CD4-positive, alpha-beta T cell (primary cell): ENCODE data around the gene UBIAD1. TPM values are rescaled to one million over a fixed set of nuclear protein-coding genes. Genes with fewer than 3 reads are reported as not detected.
A peak's percentile ranks its signal among the peaks of the same experiment; 100 is the strongest.

Experiments used
- ATAC-seq: fragments of 200-7000 bp; cut with Tn5 transposase; one replicate; pipeline ENCODE4 v1.10.0; 2022; ENCODE audit warnings: mild to moderate bottlenecking; ENCODE audit not compliant: poor library complexity
- CTCF ChIA-PET: fragments of 350-600 bp; sonication (Branson Sonifier 250); formaldehyde crosslinking; loops from one replicate; lab custom pipeline; 2021; ENCODE audit warnings: antibody characterized with exemption, inconsistent platforms; lab: Charles Lee
- POLR2A ChIA-PET: fragments of 350-600 bp; sonication (Branson Sonifier 250); formaldehyde crosslinking; loops from one replicate; lab custom pipeline; 2021; ENCODE audit warnings: antibody characterized with exemption, inconsistent platforms; lab: Charles Lee
- DNase-seq, 14 experiments: peaks; one replicate each; pipeline ENCODE4 v3.0.0-alpha.2; 2013 to 2020; ENCODE audit warnings: mixed read lengths in 2 of 14
- H3K27ac ChIP-seq, 2 donors: one replicate each; pipeline versions ENCODE4 v1.5.1 to v1.7.0; 2013; ENCODE audit warnings: low read length in 2 of 2, low read depth in 1 of 2, mild to moderate bottlenecking in 1 of 2
- H3K27me3 ChIP-seq, 2 experiments: 1 replicate in 1 of 2; 2 replicates in 1 of 2; pipeline versions ENCODE4 v1.6.1 to v1.7.0; 2013; ENCODE audit warnings: low read length in 2 of 2, control low read depth in 1 of 2, mild to moderate bottlenecking in 1 of 2, moderate library complexity in 1 of 2; ENCODE audit not compliant: insufficient read depth in 2 of 2, control insufficient read depth in 1 of 2
- H3K36me3 ChIP-seq: one replicate; pipeline ENCODE4 v1.6.1; 2013; ENCODE audit warnings: low read length, control low read depth; ENCODE audit not compliant: insufficient read depth
- H3K4me1 ChIP-seq: one replicate; pipeline ENCODE4 v1.6.1; 2013; ENCODE audit warnings: low read length, control low read depth; ENCODE audit not compliant: insufficient read depth
- H3K4me3 ChIP-seq: one replicate; pipeline ENCODE4 v1.5.1; 2013; ENCODE audit warnings: mild to moderate bottlenecking, low read length, moderate library complexity
- H3K9me3 ChIP-seq, 2 experiments: 1 replicate in 1 of 2; 2 replicates in 1 of 2; pipeline versions ENCODE4 v1.6.1 to v1.7.0; 2013; ENCODE audit warnings: low read length in 2 of 2, mild to moderate bottlenecking in 2 of 2, control low read depth in 1 of 2, moderate library complexity in 1 of 2; ENCODE audit not compliant: control insufficient read depth in 1 of 2, insufficient read depth in 1 of 2
- H3K27ac Mint-ChIP-seq: one replicate; pipeline ENCODE4 v1.8.0; 2020; ENCODE audit warnings: mixed read lengths
- H3K27me3 Mint-ChIP-seq: one replicate; pipeline ENCODE4 v1.8.0; 2021; ENCODE audit warnings: mixed read lengths
- H3K36me3 Mint-ChIP-seq: one replicate; pipeline ENCODE4 v1.8.0; 2021; ENCODE audit warnings: low read depth, mixed read lengths
- H3K4me1 Mint-ChIP-seq: one replicate; pipeline ENCODE4 v1.8.0; 2021; ENCODE audit warnings: low read depth, mixed read lengths
- H3K4me3 Mint-ChIP-seq: one replicate; pipeline ENCODE4 v1.8.0; 2020; ENCODE audit warnings: mild to moderate bottlenecking, mixed read lengths
- H3K9me3 Mint-ChIP-seq: one replicate; pipeline ENCODE4 v1.8.0; 2020; ENCODE audit warnings: mixed read lengths
- intact Hi-C, 2 experiments: fragments of 100-400 bp; cut with DNase I in 1 of 2; cut with micrococcal nuclease in 1 of 2; formaldehyde crosslinking; loops; one replicate each; pipeline versions ENCODE4 v1.15.1 to v1.9.0; 2023 to 2025; cut with DNase I, micrococcal nuclease
- total RNA-seq, 174 experiments: library from RNA in 2 of 174; stranded (reverse) in 2 of 174; gene quantifications; one replicate each; pipeline ENCODE4 v1.2.3 and lab custom pipeline; 2021 to 2026
- TF ChIP-seq, protein P1 (sequence below): fragments of 200-600 bp; IDR thresholded peaks from one replicate; pipeline ENCODE4 v1.8.0; 2022; ENCODE audit warnings: antibody characterized with exemption, mild to moderate bottlenecking

The UBIAD1 gene
- total RNA-seq, 2 experiments from 2014 or later = 19.2 to 19.3 TPM

DNA sequence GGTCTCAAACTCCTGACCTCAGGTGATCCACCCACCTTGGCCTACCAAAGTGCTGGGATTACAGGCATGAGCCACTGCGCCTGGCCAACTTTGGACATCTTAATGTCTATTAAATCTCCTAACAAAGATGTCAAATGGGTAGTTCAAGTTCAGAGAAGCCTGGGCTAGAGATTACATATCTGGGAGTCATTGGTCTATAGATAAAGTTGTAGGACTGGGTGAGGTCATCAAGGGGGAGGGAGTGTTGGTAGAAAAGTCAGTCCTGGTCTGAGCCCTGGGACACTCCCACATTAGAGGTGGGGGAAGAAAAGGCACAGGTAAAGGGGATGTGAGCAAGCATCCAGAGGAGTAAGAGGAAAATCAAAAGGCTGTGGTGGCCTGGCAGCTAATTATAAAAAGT, 6.6 kb downstream of the UBIAD1 start:
- Mint-ChIP-seq H3K36me3 (peaks cover 80% of the 10 kb centered on the region), H3K9me3 (no peaks in the 10 kb centered on the region), H3K27me3 (no peaks in the 10 kb centered on the region), H3K4me1 (peaks cover 87% of the 10 kb centered on the region), H3K27ac (peak overlapping the region; percentile 96), H3K4me3 (peak overlapping the region; percentile 69)
- ATAC-seq (no peak), DNase-seq (no peak)
- CTCF ChIA-PET = no interaction called here
- no peaks in the 10 kb centered on the region for H3K27me3 ChIP-seq
- intact Hi-C loops = no loop called here
- TF ChIP-seq, protein P1, sequence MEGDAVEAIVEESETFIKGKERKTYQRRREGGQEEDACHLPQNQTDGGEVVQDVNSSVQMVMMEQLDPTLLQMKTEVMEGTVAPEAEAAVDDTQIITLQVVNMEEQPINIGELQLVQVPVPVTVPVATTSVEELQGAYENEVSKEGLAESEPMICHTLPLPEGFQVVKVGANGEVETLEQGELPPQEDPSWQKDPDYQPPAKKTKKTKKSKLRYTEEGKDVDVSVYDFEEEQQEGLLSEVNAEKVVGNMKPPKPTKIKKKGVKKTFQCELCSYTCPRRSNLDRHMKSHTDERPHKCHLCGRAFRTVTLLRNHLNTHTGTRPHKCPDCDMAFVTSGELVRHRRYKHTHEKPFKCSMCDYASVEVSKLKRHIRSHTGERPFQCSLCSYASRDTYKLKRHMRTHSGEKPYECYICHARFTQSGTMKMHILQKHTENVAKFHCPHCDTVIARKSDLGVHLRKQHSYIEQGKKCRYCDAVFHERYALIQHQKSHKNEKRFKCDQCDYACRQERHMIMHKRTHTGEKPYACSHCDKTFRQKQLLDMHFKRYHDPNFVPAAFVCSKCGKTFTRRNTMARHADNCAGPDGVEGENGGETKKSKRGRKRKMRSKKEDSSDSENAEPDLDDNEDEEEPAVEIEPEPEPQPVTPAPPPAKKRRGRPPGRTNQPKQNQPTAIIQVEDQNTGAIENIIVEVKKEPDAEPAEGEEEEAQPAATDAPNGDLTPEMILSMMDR = no peak
- peak overlapping the region in 1 of 2 donors; percentile 78 for H3K27ac ChIP-seq
- H3K9me3 ChIP-seq = no peaks in the 10 kb centered on the region
- peaks cover 26% of the 10 kb centered on the region for H3K36me3 ChIP-seq
- no peak overlapping the region for H3K4me3 ChIP-seq
- POLR2A ChIA-PET = interaction anchor here (2.9 to 4.5 kb wide), 3 partner anchors 11 to 18 kb away, joined by 19 to 45 read pairs (median 29); partner anchors contain the start of gene MTOR
- H3K4me1 ChIP-seq = peaks cover 72% of the 10 kb centered on the region

DNA sequence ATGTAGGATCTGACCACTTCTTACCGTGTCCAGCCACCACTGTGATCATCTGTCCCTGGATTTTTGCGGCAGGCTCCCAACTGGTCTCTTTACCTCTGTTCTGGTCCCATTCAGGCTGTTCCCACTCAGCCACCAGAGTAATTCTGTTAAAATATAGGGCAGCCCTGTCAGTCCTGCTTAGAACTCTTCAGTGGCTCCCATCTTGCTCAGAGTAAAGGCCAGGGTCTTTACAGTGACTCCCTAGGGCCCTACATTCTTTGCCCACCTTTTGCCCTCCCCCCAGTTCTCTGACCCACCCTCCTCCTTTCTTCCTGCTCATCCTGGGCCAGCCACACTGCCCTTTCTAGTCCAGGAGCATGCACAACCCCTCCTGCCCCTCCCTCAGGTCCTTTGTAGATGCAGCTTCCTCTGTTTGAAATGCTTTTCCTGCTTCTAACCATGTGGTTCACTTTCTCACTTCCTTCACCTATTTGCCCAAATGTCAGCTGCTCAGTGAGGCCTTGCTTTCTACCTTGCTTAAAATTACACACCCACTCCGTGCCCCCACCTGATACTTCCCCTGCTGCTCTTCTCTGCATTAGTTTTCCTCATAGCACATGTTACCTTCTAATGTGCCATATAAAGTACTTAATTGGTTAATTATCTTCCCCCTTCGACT, 7.8 kb downstream of the UBIAD1 start:
- H3K9me3 Mint-ChIP-seq = no peaks in the 10 kb centered on the region
- Histone ChIP-seq H3K4me1 (peaks cover 72% of the 10 kb centered on the region), H3K36me3 (peaks cover 28% of the 10 kb centered on the region), H3K9me3 (no peaks in the 10 kb centered on the region), H3K27ac (peak overlapping the region; percentile 60 to 78), H3K4me3 (no peak overlapping the region), H3K27me3 (no peaks in the 10 kb centered on the region)
- TF ChIP-seq, protein P1 = no peak
- no peaks in the 10 kb centered on the region for H3K27me3 Mint-ChIP-seq
- POLR2A ChIA-PET = interaction anchor here (0.5 to 4.5 kb wide), 9 partner anchors 8 to 1626 kb away, joined by 3 to 45 read pairs (median 6); partner anchors contain the start of genes MTOR and UBIAD1
- peak overlapping the region; percentile 69 for H3K4me3 Mint-ChIP-seq
- ATAC-seq = peak; percentile 74
- intact Hi-C loops = loop anchor here in 1 of 2 experiments (1.0 kb wide), 1 partner anchor 8 kb away; the partner anchor contains the start of gene UBIAD1
- peak overlapping the region; percentile 96 for H3K27ac Mint-ChIP-seq
- peaks cover 79% of the 10 kb centered on the region for H3K36me3 Mint-ChIP-seq
- H3K4me1 Mint-ChIP-seq = peaks cover 89% of the 10 kb centered on the region
- DNase-seq = peak in 6 of 14 experiments; percentile 11 to 68 (median 48)
- CTCF ChIA-PET = interaction anchor here (1.0 to 1.1 kb wide), 2 partner anchors 365 to 438 kb away, joined by 3 read pairs; no protein-coding TSS in a partner anchor

DNA sequence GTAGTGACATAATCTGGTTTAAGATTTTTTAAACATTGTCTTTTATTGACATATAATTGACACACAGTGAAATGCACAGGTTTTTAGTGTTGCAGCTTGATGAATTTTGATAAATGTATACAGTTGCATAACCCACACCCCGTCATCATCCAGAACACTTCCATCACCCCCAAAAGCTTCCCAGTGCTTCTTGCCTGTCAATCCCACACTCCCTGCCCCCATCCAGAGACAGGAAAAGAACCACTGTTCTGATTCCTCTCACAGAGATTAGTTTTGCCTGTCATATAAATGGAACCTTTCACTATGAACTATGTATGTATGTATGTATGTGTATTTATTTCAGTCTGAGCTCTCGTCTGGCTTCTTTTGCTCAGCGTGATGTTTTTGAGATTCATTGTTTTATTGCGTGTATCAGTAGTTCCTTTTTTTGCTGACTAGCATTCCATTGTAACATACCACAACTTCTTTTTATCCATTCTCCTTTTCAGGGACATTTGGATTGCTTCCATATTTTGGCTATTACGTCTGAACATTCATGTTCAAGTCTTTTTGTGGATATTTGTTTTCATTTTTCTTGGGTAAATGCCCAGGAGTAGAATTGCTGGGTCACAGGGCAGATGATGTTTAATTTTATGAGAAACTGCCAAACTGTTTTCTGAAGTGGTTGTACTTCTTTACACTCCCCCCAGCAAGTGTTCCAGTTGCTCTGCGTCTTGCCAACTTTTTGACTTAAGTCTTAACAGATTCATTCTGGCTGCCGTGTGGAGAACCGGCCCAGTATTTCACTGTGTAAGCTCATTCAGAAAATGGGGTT, 8.7 kb downstream of the UBIAD1 start:
- H3K27me3 ChIP-seq = no peaks in the 10 kb centered on the region

More for the DNA sequence above, 8.7 kb downstream of the UBIAD1 start:
- Histone ChIP-seq H3K36me3 (peaks cover 35% of the 10 kb centered on the region), H3K27ac (peak overlapping the region; percentile 60 to 78), H3K9me3 (no peaks in the 10 kb centered on the region), H3K4me1 (peaks cover 70% of the 10 kb centered on the region), H3K4me3 (no peak overlapping the region)
- intact Hi-C loops = loop anchor here in 1 of 2 experiments (1.0 kb wide), 1 partner anchor 8 kb away; the partner anchor contains the start of gene UBIAD1
- Mint-ChIP-seq H3K27ac (peak overlapping the region; percentile 96), H3K36me3 (peaks cover 81% of the 10 kb centered on the region), H3K4me3 (peak overlapping the region; percentile 69), H3K27me3 (no peaks in the 10 kb centered on the region), H3K9me3 (no peaks in the 10 kb centered on the region), H3K4me1 (peaks cover 89% of the 10 kb centered on the region)
- ATAC-seq (no peak), DNase-seq (no peak)
- CTCF ChIA-PET = interaction anchor here (0.8 to 1.1 kb wide), 4 partner anchors 14 to 438 kb away, joined by 3 read pairs; no protein-coding TSS in a partner anchor
- POLR2A ChIA-PET = interaction anchor here (1.2 to 4.5 kb wide), 7 partner anchors 9 to 626 kb away, joined by 5 to 45 read pairs (median 6); partner anchors contain the start of genes MTOR and UBIAD1
- TF ChIP-seq, protein P1 = no peak
